ENCODE results near the gene CDKAL1.

- TF ChIP-seq CTCF (IDR thresholded peaks at IDR 0.05; ENCODE audit: low read depth, low read length): no peak
- no peak for TF ChIP-seq EZH2phosphoT487 (IDR thresholded peaks at IDR 0.05; ENCODE audit: low read depth)
These were observed 580.9 kb downstream of the CDKAL1 start for GRCh38 chr6:21115111-21115510.
